ENCODE data around the gene KIF1C. TPM values are rescaled to one million over a fixed set of nuclear protein-coding genes. Genes with fewer than 3 reads are reported as not detected.

The KIF1C gene
- polyA plus RNA-seq, 2 donors = 64.7 to 71.6 TPM

DNA sequence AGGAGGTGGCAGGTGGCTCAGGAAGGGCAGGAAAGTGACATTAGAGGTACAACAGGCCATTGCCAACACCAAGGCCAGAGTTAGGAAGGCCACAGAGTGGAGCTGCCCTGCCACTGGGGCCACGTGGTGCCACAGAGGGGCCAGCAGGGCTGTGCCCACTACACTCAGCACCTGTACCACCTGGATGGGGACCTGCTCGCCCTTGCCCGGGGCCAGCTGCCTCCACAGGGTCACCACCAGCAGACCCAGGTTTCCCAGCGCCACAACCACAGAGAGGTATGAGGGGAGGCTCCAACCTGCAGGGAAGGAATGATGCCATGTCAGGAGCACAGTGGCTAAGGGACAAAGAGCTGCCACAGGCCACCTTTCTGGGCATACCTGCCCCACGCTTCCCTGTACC is 36.3 kb downstream of the KIF1C start:
- Histone ChIP-seq H3K4me3 (ENCODE audit: low read depth in 1 of 2, low read length in 2 of 2) (no peak overlapping the region), H3K4me1 (ENCODE audit: control insufficient read depth in 2 of 2, insufficient read depth in 2 of 2, low read length in 1 of 2) (peaks cover 0 to 2% of the 10 kb centered on the region in 2 donors), H3K27ac (ENCODE audit: low read depth in 2 of 2, low read length in 1 of 2) (no peak overlapping the region), H3K27me3 (ENCODE audit: control insufficient read depth in 1 of 2, insufficient read depth in 2 of 2, low read length in 2 of 2) (no peaks in the 10 kb centered on the region), H3K36me3 (ENCODE audit: control insufficient read depth in 2 of 2, insufficient read depth in 2 of 2, low read length in 1 of 2) (peaks cover 0 to 3% of the 10 kb centered on the region in 2 donors), H3K9me3 (ENCODE audit: control insufficient read depth in 2 of 2, insufficient read depth in 1 of 2, low read depth in 1 of 2, low read length in 1 of 2) (no peaks in the 10 kb centered on the region)
- WGBS, 2 donors = 75 to 88% methylated on average over 5 of the region's 5 CpGs

DNA sequence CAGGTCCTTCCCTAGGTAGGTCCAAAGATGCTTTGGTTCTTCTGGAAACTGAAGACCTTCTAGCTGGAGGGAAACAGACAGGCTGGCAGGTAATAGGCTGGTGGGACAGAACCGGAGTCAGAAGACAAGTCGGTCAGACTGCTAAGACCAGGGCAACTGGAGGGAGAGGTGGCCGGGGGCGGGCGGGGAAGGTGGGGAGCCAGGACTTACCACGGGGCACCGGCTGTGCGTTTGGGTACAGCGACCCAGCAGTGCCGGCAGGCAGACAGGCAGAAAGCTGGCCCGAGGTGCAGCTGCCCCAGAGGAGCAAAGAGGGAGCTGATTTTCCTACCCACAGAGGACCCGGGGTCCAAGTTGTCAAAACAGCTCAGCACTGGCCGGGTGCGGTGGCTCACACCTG is 36.9 kb downstream of the KIF1C start:
- WGBS, 2 donors = 77 to 78% methylated on average over 11 to 14 of the region's 14 CpGs
- H3K9me3 ChIP-seq (ENCODE audit: control insufficient read depth in 2 of 2, insufficient read depth in 1 of 2, low read depth in 1 of 2, low read length in 1 of 2) = no peaks in the 10 kb centered on the region
- no peaks in the 10 kb centered on the region for H3K27me3 ChIP-seq (ENCODE audit: control insufficient read depth in 1 of 2, insufficient read depth in 2 of 2, low read length in 2 of 2)
- peaks cover 0 to 2% of the 10 kb centered on the region in 2 donors for H3K4me1 ChIP-seq (ENCODE audit: control insufficient read depth in 2 of 2, insufficient read depth in 2 of 2, low read length in 1 of 2)
- no peak overlapping the region for H3K4me3 ChIP-seq (ENCODE audit: low read depth in 1 of 2, low read length in 2 of 2)
- H3K36me3 ChIP-seq (ENCODE audit: control insufficient read depth in 2 of 2, insufficient read depth in 2 of 2, low read length in 1 of 2) = peaks cover 0 to 3% of the 10 kb centered on the region in 2 donors
- H3K27ac ChIP-seq (ENCODE audit: low read depth in 2 of 2, low read length in 1 of 2) = no peak overlapping the region

DNA sequence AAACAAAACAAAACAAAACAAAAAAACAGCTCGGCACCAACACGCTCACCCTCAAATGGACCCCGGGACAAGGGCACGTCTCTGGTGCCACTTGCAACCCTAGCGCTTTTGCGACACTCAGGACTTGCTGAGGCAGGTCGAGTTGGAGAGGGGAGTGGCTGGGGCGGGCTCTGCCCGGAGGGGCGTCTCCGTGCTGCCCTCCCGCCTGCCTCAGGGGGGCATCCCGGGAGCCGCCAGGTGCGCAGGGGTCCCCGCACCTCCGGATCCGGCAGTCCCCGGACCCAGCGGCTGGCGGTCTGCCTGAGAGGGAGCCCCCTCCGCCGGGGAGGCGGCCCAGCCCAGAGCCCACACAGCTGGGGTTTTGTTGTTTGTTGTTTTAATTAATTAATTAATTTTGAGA is 37.6 kb downstream of the KIF1C start, which contains the start of gene SLC52A1:
TSS of gene SLC52A1 (minus strand) at position 112 of the 400 bp plus-strand sequence. CDS start 820 bp downstream, outside the sequence.
- Histone ChIP-seq H3K4me1 (ENCODE audit: control insufficient read depth in 2 of 2, insufficient read depth in 2 of 2, low read length in 1 of 2) (peaks cover 0 to 2% of the 10 kb centered on the region in 2 donors), H3K27ac (ENCODE audit: low read depth in 2 of 2, low read length in 1 of 2) (no peak within 1 kb of the TSS), H3K27me3 (ENCODE audit: control insufficient read depth in 1 of 2, insufficient read depth in 2 of 2, low read length in 2 of 2) (no peaks in the 10 kb centered on the region), H3K36me3 (ENCODE audit: control insufficient read depth in 2 of 2, insufficient read depth in 2 of 2, low read length in 1 of 2) (peaks cover 0 to 3% of the 10 kb centered on the region in 2 donors), H3K9me3 (ENCODE audit: control insufficient read depth in 2 of 2, insufficient read depth in 1 of 2, low read depth in 1 of 2, low read length in 1 of 2) (no peaks in the 10 kb centered on the region), H3K4me3 (ENCODE audit: low read depth in 1 of 2, low read length in 2 of 2) (peak within 1 kb of the TSS; percentile 26 to 44)
- WGBS, 2 donors = 3 to 7% methylated on average over 23 to 24 of the region's 24 CpGs

DNA sequence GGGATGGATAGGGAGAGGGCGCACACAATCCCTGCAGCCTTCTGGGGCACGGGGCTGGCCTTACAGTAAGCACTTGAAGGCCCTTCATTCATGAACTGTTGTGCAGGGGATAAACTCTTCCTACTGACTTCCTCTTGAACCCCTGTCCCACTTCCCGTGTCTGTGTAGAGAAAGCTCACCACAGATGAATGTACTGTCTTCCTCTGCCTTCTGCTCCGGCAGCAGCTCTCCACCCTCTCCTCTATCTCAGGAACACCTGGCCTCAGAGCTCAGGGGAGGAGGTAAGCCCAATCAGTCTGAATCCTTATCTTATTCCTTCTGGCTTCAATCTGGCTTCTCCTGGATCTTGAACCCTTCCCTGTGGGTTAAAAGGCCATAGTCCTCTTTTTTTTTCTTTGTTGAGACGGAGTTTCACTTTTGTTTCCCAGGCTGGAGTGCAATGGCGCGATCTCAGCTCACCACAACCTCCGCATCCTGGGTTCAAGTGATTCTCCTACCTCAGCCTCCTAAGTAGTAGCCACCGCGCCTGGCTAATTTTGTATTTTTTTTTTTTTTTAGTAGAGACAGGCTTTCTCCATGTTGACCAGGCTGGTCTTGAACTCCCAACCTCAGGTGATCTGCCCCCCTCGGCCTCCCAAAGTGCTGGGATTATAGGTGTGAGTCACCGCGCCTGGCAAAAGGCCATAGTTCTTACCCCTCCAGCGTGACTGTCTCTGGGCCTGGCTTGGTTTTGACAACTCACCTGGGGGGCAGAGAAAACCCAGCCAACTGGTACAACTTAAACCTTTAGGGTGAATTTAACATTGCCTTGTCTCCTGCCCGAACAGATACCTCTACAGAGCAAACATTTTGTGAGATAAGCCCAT is 44.6 kb downstream of the KIF1C start:
- Histone ChIP-seq H3K4me3 (ENCODE audit: low read depth in 1 of 2, low read length in 2 of 2) (no peak overlapping the region), H3K27ac (ENCODE audit: low read depth in 2 of 2, low read length in 1 of 2) (peak overlapping the region in 1 of 2 donors; percentile 34), H3K27me3 (ENCODE audit: control insufficient read depth in 1 of 2, insufficient read depth in 2 of 2, low read length in 2 of 2) (no peaks in the 10 kb centered on the region), H3K4me1 (ENCODE audit: control insufficient read depth in 2 of 2, insufficient read depth in 2 of 2, low read length in 1 of 2) (no peaks in the 10 kb centered on the region), H3K9me3 (ENCODE audit: control insufficient read depth in 2 of 2, insufficient read depth in 1 of 2, low read depth in 1 of 2, low read length in 1 of 2) (no peaks in the 10 kb centered on the region), H3K36me3 (ENCODE audit: control insufficient read depth in 2 of 2, insufficient read depth in 2 of 2, low read length in 1 of 2) (no peaks in the 10 kb centered on the region)
- 59 to 74% methylated on average over 15 of the region's 15 CpGs for WGBS, 2 donors

DNA sequence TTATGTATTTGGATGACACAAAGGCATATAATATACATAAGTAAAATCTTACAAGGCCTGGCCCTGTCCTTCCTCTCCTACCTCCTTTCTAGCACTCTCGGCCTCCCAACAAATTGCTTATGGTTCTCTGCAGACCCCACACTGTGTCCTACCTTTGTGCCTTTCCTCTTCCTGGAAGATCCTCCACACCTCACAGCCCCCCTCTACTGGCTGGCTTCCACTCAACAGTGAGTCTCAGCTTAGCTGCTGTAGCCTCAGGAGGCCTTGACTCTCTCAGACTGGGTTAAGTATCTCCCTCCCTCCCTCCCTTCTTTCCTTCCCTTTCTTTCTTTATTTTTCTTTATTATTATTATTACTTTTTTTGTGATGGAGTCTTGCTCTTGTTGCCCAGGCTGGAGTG is 45.8 kb downstream of the KIF1C start:
- Histone ChIP-seq H3K27ac (ENCODE audit: low read depth in 2 of 2, low read length in 1 of 2) (no peak overlapping the region), H3K4me3 (ENCODE audit: low read depth in 1 of 2, low read length in 2 of 2) (no peak overlapping the region), H3K4me1 (ENCODE audit: control insufficient read depth in 2 of 2, insufficient read depth in 2 of 2, low read length in 1 of 2) (no peaks in the 10 kb centered on the region), H3K27me3 (ENCODE audit: control insufficient read depth in 1 of 2, insufficient read depth in 2 of 2, low read length in 2 of 2) (no peaks in the 10 kb centered on the region), H3K36me3 (ENCODE audit: control insufficient read depth in 2 of 2, insufficient read depth in 2 of 2, low read length in 1 of 2) (no peaks in the 10 kb centered on the region), H3K9me3 (ENCODE audit: control insufficient read depth in 2 of 2, insufficient read depth in 1 of 2, low read depth in 1 of 2, low read length in 1 of 2) (no peaks in the 10 kb centered on the region)
- 100% methylated on average over 1 of the region's 1 CpG for WGBS, 2 donors

DNA sequence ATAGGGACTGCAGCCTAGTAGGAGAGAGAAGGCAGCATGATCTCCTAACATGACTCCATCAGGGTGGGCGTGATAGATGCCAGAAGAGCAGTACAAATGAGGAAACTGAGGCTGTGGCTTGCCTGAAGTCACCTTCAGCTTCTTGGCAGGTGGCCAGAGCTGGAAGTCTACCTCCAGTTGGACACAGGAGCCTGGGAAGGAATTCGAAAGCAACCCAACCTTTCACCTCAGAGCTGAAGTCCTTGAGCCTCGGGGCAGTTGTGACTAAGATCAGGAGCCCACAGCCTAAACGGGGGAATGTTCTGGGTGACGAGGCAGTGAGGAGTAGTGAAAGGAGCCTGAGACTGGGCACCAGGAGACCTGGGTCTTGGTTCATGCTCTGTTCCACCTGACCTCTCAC is 46.9 kb downstream of the KIF1C start:
- Histone ChIP-seq H3K4me3 (ENCODE audit: low read depth in 1 of 2, low read length in 2 of 2) (no peak overlapping the region), H3K4me1 (ENCODE audit: control insufficient read depth in 2 of 2, insufficient read depth in 2 of 2, low read length in 1 of 2) (no peaks in the 10 kb centered on the region), H3K27ac (ENCODE audit: low read depth in 2 of 2, low read length in 1 of 2) (no peak overlapping the region), H3K36me3 (ENCODE audit: control insufficient read depth in 2 of 2, insufficient read depth in 2 of 2, low read length in 1 of 2) (no peaks in the 10 kb centered on the region), H3K9me3 (ENCODE audit: control insufficient read depth in 2 of 2, insufficient read depth in 1 of 2, low read depth in 1 of 2, low read length in 1 of 2) (no peaks in the 10 kb centered on the region), H3K27me3 (ENCODE audit: control insufficient read depth in 1 of 2, insufficient read depth in 2 of 2, low read length in 2 of 2) (no peaks in the 10 kb centered on the region)
- 77 to 85% methylated on average over 5 of the region's 5 CpGs for WGBS, 2 donors

DNA sequence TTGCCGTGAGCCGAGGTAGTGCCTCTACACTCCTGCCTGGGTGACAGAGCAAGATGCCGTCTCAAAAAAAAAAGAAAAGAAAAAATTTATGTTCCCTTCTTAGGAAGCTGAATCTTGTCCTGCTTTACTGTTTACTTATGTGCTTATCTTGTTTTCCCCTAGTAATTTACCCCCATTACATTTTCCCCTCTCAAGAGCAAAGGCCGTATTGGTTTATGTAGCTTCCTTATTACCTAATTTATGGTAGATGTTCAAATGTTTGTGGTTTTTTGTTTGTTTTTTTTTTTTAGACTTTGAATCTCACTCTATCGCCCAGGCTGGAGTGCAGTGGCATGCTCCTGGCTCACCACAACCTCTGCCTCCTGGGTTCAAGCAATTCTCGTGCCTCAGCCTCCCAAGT is 47.7 kb downstream of the KIF1C start:
- 71 to 88% methylated on average over 6 of the region's 6 CpGs for WGBS, 2 donors
- Histone ChIP-seq H3K27ac (ENCODE audit: low read depth in 2 of 2, low read length in 1 of 2) (no peak overlapping the region), H3K4me1 (ENCODE audit: control insufficient read depth in 2 of 2, insufficient read depth in 2 of 2, low read length in 1 of 2) (no peaks in the 10 kb centered on the region), H3K9me3 (ENCODE audit: control insufficient read depth in 2 of 2, insufficient read depth in 1 of 2, low read depth in 1 of 2, low read length in 1 of 2) (no peaks in the 10 kb centered on the region), H3K36me3 (ENCODE audit: control insufficient read depth in 2 of 2, insufficient read depth in 2 of 2, low read length in 1 of 2) (no peaks in the 10 kb centered on the region), H3K4me3 (ENCODE audit: low read depth in 1 of 2, low read length in 2 of 2) (no peak overlapping the region), H3K27me3 (ENCODE audit: control insufficient read depth in 1 of 2, insufficient read depth in 2 of 2, low read length in 2 of 2) (no peaks in the 10 kb centered on the region)

DNA sequence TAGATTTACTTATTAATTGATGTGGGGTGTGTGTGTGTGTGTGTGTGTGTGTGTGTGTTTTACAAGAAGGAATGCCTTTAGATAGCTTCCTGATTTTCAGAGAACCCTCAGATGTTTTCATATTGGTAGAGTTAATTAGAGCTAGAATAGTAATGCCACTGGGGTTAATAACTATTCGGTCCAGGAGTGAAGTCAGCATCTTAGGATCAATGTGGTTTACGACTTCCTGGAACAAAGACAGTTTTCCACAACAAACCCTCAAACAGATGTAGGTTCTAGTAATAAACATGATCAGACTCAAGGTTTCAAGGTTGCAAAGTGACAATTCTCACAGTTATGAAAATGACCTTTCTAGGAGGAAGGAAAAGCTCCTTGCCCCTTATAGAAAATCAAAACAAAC is 49.7 kb downstream of the KIF1C start:
- Histone ChIP-seq H3K27ac (ENCODE audit: low read depth in 2 of 2, low read length in 1 of 2) (no peak overlapping the region), H3K36me3 (ENCODE audit: control insufficient read depth in 2 of 2, insufficient read depth in 2 of 2, low read length in 1 of 2) (no peaks in the 10 kb centered on the region), H3K4me1 (ENCODE audit: control insufficient read depth in 2 of 2, insufficient read depth in 2 of 2, low read length in 1 of 2) (no peaks in the 10 kb centered on the region), H3K27me3 (ENCODE audit: control insufficient read depth in 1 of 2, insufficient read depth in 2 of 2, low read length in 2 of 2) (no peaks in the 10 kb centered on the region), H3K4me3 (ENCODE audit: low read depth in 1 of 2, low read length in 2 of 2) (no peak overlapping the region), H3K9me3 (ENCODE audit: control insufficient read depth in 2 of 2, insufficient read depth in 1 of 2, low read depth in 1 of 2, low read length in 1 of 2) (no peaks in the 10 kb centered on the region)
- WGBS, 2 donors = 20 to 22% methylated on average over 2 of the region's 2 CpGs

DNA sequence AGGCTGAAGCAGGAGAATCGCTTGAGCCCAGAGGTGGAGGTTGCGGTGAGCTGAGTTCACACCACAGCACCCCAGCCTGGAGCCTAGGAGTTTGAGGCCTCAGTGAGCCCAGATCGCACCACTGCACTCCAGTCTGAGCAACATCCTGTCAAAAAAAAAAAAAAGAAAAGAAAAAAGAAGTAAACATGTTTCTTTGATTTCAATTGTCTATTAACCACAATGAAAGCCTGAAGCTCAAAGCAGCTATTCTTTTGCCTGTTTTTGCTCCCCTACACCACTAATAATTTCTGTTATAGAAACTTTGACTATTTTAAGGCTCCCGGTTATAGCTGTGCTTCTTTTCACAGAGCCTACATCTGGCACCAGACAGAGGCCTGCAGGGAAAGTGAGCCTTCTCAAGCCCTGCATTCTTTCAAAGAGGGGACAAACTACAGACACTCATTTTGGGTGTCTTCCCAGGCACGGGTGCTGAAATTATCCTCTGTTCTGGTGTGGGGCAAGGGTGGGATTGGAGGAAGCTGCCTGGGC is 51.6 kb downstream of the KIF1C start:
- Histone ChIP-seq H3K4me3 (ENCODE audit: low read depth in 1 of 2, low read length in 2 of 2) (no peak overlapping the region), H3K4me1 (ENCODE audit: control insufficient read depth in 2 of 2, insufficient read depth in 2 of 2, low read length in 1 of 2) (no peaks in the 10 kb centered on the region), H3K36me3 (ENCODE audit: control insufficient read depth in 2 of 2, insufficient read depth in 2 of 2, low read length in 1 of 2) (no peaks in the 10 kb centered on the region), H3K9me3 (ENCODE audit: control insufficient read depth in 2 of 2, insufficient read depth in 1 of 2, low read depth in 1 of 2, low read length in 1 of 2) (no peaks in the 10 kb centered on the region), H3K27ac (ENCODE audit: low read depth in 2 of 2, low read length in 1 of 2) (peak overlapping the region in 1 of 2 donors; percentile 47), H3K27me3 (ENCODE audit: control insufficient read depth in 1 of 2, insufficient read depth in 2 of 2, low read length in 2 of 2) (no peaks in the 10 kb centered on the region)
- WGBS, 2 donors = 54 to 60% methylated on average over 5 of the region's 5 CpGs

DNA sequence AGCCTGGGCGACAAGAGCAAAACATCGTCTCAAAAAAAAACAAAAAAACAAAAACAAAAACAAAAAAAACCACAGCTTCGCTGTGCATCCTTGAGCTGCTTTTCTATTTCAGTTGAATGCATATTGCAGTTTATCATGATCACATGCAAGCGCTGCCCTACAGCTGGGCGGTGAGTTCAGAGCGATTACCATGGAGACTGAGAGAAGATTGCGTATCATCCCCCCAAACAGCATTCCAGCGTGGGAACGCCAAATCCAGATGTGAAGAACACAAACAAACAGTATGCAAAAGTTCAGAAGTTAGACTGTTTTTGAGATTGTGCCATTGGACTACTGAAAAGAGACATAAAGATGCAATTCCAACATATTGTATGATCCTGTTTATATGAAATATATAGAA is 52.5 kb downstream of the KIF1C start:
- H3K9me3 ChIP-seq (ENCODE audit: control insufficient read depth in 2 of 2, insufficient read depth in 1 of 2, low read depth in 1 of 2, low read length in 1 of 2) = no peaks in the 10 kb centered on the region
- H3K36me3 ChIP-seq (ENCODE audit: control insufficient read depth in 2 of 2, insufficient read depth in 2 of 2, low read length in 1 of 2) = no peaks in the 10 kb centered on the region
- no peaks in the 10 kb centered on the region for H3K4me1 ChIP-seq (ENCODE audit: control insufficient read depth in 2 of 2, insufficient read depth in 2 of 2, low read length in 1 of 2)
- WGBS, 2 donors = 70 to 76% methylated on average over 9 of the region's 9 CpGs
- H3K27ac ChIP-seq (ENCODE audit: low read depth in 2 of 2, low read length in 1 of 2) = no peak overlapping the region
- no peaks in the 10 kb centered on the region for H3K27me3 ChIP-seq (ENCODE audit: control insufficient read depth in 1 of 2, insufficient read depth in 2 of 2, low read length in 2 of 2)
- no peak overlapping the region for H3K4me3 ChIP-seq (ENCODE audit: low read depth in 1 of 2, low read length in 2 of 2)
